C1 segment of cervical spinal cord (tissue), 14 donors: ENCODE measurements around the gene STIMATE.

Experiments used
- DNase-seq, 14 donors: peaks; one replicate each; lab custom pipeline; 2025; lab: John Stamatoyannopoulos, UW

STIMATE gene

GRCh38 chr3:52841981-52842340 is 55.4 kb downstream of the STIMATE start:
- DNase-seq, result no peak

- DNase-seq, result no peak
These were observed 56.0 kb downstream of the STIMATE start for GRCh38 chr3:52841211-52841980.

DNA sequence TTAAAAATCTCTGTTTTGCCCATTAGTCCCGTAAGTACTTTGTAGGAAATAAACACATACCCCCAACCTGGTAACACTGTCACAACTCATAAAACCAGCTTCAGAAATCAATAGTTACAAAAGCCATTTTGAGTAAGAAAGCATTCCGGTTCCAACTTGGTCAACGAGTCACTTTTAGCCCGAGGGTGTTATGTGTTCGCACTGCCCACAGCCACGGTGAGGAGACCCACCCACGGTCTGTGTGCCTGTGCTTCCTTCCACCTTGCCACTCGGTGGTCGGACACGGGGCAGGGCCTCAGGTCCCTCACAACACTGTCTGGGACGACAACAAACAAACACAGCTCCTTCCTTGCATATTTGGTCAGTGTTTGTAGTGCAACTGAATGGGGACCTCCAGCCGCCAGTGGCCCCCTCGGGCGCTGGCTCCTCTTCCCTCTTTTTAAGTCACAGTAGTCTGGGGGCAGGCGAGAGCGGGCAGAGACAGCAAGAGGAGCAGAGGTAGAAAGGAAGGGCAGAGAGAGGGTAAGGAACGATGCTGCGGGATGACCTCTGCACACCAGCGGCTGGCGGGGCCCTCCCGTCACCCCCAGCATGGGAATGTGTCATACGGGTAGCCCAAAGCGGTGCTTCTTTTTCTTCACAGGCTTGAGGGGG is 57.3 kb downstream of the STIMATE start:
- DNase-seq, result no peak

DNA sequence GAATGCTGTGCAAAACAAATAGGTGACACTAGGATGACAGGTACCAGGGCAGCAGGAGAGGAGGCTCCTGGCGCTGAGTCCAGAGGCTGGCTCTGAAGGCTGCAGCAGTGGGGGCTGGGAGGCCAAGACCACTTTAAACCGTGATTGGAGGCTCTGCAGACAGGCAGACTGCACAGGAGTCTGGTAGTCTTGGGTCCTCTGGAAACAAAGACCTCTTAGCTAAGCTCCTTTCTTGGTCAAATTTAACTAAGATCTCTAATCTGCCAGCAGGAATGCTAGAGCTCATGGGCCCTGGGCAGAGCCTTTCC is 58.1 kb downstream of the STIMATE start:
- DNase-seq, result no peak

- DNase-seq, result no peak
These were observed 58.6 kb downstream of the STIMATE start for GRCh38 chr3:52838561-52839267.

- DNase-seq, result no peak
These were observed 60.4 kb downstream of the STIMATE start for GRCh38 chr3:52836986-52837385.

DNA sequence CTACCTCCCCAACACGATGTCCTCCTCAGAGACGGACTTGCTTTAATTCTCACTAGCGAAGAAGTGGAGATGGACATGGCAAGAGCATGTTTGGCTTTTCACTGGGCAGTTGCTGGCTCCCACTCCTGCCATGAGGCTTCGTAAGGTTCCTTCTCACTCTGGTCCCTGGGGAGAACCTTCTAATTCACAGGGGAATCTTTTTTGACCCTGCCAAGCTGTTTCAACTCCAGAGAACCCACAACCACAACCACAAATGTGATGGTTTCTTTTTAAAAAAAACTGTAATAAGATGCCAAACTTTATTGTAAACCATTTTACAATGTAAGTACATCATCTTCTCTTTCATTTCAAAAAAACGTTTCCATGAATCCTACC is 60.9 kb downstream of the STIMATE start:
- no peak for DNase-seq

DNA sequence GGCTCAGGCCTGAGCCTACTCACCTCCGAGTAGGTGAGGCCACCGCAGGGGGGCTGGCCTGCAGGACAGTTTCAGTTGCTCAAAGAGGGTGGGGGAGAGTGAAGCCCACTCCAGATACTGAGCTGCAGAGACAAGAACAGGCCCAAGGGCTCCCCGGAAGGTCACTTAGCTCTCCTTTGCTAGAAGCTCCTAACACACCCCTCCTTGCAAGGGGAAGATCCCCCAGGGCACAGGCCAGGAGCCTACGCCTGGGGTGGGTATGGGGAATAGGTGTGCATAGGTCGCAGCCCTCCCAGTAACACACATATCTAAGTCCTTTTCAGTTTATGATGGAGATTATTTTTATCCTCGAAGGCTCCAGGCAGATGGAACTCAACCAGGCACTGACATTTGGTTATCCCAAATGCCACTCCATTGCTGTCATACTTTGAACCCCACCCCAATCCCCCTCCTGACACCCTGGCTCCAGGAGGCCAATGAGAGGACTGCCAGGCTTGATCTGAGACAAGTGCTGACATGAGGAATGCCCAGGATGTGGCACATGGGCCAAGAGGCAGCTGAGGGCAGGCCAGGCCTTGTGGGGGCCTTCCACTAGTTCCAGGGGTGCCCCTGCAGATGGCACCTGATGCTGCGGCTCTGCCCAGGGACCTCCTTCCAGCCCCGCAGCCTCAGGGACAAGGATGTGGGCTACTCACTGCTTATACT is 61.4 kb downstream of the STIMATE start:
- no peak for DNase-seq

- no peak for DNase-seq
These were observed 62.4 kb downstream of the STIMATE start, which contains the start of gene MUSTN1 for GRCh38 chr3:52834871-52835501. MUSTN1 (minus strand) TSS chr3:52835019; CDS start chr3:52834948, 71 bp downstream.

- no peak for DNase-seq
These were observed 64.1 kb downstream of the STIMATE start for GRCh38 chr3:52833202-52833601.

DNA sequence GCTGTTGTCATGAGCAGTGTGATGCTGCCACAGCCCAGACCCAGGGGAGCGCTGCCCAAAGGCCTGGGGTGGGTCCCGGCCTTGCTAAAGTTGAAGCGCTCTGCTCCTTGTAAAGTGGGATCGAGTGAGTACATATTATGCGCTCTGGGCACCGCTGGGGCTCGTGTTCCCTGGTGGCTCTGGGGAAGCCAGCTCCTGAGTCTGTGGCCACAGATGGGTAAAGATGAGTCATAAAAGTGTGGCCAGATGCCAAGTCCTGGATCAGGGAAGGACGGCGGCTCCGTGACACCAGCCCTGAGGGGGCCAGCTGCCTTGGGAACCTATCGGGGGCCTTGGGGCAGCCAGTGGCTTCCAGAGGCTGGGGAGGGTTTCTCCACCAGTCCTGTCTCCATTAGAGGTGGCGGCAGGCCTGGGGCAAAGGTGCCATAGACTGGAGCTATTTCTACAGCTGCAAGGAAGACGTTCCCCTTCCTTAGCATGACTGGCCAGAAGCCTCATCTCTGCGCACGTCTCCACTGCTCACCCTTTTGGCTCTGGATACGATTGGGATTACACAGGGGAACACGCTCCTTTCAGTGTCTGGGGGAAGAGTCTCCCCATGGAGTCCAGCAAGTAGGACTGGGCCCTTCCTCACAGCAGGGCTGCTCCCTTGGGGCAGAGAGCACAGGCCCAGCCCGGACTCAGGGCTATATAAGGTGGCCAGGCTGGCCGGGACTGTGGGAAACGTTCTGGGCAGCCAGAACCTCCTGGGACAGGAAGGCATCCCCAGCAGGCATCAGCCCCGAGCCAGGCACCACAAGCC is 65.6 kb downstream of the STIMATE start:
- peak in 3 of 14 donors; percentile 4 to 34 (median 14) for DNase-seq

- no peak for DNase-seq
These were observed 66.7 kb downstream of the STIMATE start, which contains the start of gene ITIH4 for GRCh38 chr3:52830535-52831258. ITIH4 (minus strand) TSS chr3:52830672; CDS start chr3:52830642, 30 bp downstream.

- no peak for DNase-seq
These were observed 67.4 kb downstream of the STIMATE start for GRCh38 chr3:52829906-52830463.

- DNase-seq, result no peak
These were observed 67.9 kb downstream of the STIMATE start for GRCh38 chr3:52829482-52829881.

GRCh38 chr3:52827866-52828376 is 69.4 kb downstream of the STIMATE start:
- DNase-seq, result no peak

DNA sequence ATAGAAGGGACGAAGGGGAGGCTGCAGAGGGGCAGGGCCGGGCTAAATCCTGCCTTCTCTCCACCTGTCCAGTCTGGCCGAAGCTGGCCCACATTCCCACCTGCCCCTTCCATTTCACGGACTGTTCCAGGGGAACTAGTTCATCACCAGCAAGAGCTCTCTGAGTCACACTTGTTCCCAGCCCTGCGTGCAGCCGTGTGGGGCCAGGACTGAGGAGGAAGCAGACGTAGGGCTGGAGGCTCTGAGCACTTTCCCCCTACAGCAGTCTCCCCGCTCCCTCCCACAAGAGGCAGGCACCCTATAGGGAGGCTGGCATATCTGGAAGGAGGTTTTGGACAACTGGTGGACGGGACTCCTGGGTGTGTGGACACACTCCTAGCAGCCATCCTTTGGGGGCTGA is 69.9 kb downstream of the STIMATE start:
- DNase-seq, result no peak

DNA sequence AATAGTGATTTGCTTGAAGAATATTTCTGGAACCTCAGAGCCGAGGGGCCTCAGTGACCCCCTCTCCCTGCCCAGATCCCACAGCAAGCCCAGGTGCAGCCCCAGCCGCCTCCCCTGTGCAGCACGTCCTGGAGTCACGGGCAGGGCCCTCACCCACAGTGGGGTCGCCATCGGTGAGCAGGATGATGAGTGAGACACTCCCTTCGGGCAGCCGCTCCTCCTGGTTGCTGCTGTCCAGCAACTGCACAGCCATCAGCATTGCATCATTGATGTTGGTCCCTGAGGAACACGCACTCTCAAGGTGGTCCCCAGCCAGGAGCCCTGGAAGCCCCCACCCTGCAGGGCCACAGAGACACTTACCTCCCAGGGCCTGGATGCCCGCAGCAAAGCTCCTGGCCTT is 73.3 kb downstream of the STIMATE start:
- DNase-seq, result no peak

GRCh38 chr3:52822363-52822762 is 75.0 kb downstream of the STIMATE start:
- DNase-seq, result no peak

- no peak for DNase-seq
These were observed 76.6 kb downstream of the STIMATE start for GRCh38 chr3:52820736-52821135.

DNA sequence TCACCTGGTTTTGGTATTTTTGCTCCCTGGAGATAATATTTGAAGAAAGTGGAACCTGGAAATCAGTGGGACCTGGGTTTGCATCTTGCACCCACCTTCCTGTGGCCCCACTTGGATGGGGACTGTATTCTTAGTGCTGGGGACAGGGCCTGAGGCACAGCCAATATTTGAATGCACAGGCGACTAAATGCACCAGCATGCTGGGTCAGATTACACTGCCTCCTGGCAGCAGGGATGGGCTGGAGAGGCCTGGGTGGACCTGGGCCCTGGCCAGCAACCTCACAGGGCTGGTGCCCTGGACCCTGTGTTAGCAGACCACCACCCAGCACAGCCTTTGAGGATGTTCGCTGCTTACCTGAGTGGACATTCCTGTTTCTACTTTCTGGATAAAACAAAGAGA is 77.4 kb downstream of the STIMATE start:
- DNase-seq, result no peak
